Measurements from ENCODE around the gene CALHM2.

Gene CALHM2

DNA sequence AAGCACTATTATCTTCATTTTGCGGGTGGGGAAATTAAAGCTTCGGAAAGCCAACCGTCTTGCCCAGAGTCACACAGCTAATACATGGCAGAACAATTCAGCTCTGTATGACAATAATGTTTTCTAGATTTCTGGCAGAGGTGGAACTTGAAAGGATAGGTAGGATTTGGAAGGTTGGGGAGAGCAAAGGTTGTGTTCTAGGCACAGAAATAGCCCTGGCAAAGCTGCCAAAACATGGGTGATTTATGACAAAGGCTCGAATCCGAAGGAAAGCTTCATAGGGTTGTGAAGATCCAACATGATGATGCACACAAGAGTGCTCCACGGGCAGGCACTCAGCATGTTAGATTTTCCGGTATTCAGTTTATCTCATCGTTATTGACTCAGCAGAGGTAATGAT, 36.6 kb downstream of the CALHM2 start:
- no peak for DNase-seq

DNA sequence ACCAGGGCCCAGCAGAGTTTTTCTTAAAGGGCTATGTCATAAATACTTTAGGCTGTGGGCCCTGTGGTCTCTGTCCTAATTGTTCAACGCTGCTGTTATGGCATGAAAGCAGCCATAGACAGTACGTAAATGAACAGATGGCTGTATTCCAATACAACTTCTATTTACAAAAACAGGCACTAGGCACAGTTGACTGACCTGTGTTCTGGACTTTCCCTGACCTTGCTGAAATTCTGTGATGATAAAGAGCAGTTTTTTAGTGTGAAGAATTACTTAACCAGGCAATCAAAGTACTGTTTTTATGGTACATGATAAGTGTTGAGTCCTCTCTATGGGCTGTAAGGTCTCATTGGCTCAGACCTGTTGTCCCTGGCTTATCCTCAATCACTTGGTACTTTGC, 38.6 kb downstream of the CALHM2 start:
- no peak for DNase-seq

GRCh38 chr10:103397191-103397825, 54.9 kb downstream of the CALHM2 start:
- DNase-seq, result peak; percentile 15

GRCh38 chr10:103396789-103397087, 55.4 kb downstream of the CALHM2 start:
- DNase-seq, result no peak

Data from NCI-H69 (cell line).